HG02943 (cell line): Measurements from ENCODE around the gene CELSR3.

Experiments
- ATAC-seq: cut with Tn5 transposase; IDR thresholded peaks from one replicate; pipeline ENCODE4 v1.9.1; 2021; ENCODE audit warnings: mild to moderate bottlenecking, low read depth, moderate library complexity; ENCODE audit not compliant: unreplicated experiment

Gene CELSR3, protein sequence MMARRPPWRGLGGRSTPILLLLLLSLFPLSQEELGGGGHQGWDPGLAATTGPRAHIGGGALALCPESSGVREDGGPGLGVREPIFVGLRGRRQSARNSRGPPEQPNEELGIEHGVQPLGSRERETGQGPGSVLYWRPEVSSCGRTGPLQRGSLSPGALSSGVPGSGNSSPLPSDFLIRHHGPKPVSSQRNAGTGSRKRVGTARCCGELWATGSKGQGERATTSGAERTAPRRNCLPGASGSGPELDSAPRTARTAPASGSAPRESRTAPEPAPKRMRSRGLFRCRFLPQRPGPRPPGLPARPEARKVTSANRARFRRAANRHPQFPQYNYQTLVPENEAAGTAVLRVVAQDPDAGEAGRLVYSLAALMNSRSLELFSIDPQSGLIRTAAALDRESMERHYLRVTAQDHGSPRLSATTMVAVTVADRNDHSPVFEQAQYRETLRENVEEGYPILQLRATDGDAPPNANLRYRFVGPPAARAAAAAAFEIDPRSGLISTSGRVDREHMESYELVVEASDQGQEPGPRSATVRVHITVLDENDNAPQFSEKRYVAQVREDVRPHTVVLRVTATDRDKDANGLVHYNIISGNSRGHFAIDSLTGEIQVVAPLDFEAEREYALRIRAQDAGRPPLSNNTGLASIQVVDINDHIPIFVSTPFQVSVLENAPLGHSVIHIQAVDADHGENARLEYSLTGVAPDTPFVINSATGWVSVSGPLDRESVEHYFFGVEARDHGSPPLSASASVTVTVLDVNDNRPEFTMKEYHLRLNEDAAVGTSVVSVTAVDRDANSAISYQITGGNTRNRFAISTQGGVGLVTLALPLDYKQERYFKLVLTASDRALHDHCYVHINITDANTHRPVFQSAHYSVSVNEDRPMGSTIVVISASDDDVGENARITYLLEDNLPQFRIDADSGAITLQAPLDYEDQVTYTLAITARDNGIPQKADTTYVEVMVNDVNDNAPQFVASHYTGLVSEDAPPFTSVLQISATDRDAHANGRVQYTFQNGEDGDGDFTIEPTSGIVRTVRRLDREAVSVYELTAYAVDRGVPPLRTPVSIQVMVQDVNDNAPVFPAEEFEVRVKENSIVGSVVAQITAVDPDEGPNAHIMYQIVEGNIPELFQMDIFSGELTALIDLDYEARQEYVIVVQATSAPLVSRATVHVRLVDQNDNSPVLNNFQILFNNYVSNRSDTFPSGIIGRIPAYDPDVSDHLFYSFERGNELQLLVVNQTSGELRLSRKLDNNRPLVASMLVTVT (N-terminal part only)

DNA sequence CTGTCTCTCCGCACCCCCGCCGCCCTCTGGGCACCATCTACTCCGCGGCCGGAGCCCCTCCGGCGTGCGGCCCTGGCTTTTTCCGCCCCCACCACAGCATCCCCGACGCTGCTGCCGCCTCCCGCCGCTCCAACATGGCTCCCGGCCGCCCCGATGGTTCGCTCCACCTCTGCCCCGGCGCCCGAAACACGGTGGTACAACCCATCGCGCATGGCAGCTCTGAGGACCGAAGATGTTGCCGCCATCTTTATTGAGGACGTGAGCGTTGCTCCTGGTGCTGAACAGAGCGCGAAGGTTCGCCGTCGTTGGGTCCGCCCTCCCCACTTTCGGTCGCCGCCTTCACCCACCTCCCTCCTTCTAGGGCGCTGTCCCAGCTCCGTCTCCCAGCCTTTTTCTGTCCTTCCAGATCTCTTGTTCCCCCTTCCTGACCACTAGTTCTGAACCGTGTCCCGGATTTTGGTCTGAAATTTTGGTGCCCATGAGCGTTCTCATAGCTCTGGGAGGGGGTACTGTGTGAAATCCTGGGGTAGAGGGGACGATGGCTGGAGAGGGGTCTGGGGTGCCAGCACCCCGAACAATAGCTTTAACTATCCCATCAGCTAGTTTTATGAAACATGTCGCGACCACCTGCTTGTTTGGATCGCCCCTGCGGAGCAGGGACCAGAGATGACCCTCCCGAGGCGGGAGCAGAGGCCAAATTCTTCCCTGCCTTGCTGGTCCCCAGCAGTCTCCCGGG, at the start of gene CELSR3:
TSS of gene CELSR3 (minus strand) at position 134 of the 736 bp plus-strand sequence. CDS start 252 bp downstream, outside the sequence.
- no peak for ATAC-seq

DNA sequence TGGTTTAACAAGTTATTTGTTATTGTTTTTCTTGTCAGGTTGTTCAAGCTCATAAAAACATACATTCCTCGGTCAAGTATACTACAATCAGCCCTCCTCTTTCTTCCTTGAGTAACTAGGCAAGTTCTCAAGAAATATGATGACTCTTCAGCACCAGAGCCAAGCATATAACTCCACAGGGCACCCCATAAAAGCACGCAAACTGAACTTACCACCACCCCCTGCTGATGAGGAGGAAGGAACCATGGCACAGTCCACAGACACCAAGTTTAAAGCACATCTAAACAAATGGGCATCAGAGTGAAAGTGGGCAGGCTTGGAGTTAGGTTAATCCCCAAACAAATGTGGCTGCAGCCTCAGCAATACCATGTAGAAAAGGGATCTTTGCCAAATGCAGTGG, 49.0 kb upstream of the CELSR3 start:
- ATAC-seq: no peak

DNA sequence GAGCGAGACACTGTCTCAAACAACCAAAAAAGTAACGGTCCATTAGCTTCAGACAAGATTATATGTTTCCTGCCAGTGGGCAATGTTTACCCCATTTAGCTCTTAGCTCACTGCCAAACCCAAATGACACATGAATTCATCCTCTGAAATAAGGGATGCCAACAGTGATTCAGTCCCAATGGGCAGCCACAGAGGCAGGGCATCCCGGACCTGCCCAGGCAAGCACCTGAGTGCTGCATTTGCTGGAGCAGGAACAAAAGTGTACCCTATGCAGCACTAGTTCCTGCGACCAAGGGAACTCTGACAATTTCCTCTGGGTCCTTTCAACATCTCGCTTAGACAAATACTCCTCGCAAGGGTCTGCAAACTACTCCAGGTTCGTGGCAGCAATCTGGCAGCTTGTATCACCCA, 46.4 kb upstream of the CELSR3 start:
- no peak for ATAC-seq

DNA sequence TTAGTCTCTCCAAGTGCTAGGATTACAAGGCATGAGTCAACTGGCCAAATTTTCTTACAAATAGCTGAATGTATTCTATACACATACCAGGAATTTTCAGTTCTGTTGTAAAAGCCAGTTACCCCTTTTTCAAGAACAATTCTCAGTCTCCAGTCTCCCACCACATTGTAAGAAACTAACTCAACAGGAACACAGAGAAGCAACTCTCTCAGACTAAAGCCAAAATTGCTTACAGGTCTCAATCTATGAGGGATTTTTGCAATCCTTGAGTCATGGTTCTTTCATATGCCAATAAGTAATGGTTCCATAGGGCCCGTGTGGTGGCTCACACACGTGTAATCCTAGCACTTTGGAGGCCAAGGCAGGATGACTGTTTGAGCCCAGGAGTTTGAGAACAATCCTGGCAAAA, 45.8 kb upstream of the CELSR3 start:
- ATAC-seq: no peak

DNA sequence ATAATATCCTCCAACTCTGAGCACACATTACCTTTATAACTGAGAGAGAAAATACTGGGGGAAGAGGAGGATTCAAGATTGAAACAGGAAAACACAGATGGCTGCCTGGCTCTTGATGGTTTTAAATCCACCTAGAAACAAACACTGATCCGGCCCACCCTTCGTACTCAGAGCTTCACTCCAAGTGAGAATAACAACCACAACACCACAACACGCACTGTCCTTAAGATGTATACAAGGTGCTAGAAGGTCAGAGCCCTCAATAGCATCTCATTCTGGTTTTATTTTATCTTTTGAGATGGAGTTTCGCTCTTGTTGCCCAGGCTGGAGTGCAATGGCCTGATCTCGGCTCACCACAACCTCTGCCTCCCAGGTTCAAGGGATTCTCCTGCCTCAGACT, 44.5 kb upstream of the CELSR3 start:
- no peak for ATAC-seq

DNA sequence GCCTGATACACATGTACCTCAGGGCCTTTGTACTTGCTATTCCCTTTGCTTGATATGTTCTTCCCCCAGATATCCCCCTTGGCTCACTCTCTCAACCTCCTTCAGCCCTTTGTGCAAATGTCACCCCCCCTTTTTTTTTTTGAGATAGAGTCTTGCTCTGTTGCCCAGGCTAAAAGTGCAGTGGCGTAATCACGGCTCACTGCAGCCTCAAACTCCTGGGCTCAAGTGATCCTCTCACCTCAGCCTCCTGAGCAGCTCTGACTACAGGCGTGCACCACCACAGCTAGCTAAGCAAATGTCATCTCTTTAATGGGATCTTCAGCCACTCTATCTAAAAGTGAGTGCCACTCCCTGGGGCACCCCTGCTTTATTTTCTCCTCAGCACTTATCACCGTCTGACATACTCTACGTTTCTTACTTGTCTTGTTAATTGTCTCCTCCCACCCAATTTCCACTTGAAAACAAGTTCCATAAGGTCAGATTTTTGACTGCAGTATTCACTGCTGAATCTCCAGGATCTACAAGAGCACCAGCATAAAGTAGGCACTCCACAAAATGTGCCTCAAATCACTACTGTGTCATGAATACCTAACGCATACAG, 39.7 kb upstream of the CELSR3 start:
- ATAC-seq: no peak

DNA sequence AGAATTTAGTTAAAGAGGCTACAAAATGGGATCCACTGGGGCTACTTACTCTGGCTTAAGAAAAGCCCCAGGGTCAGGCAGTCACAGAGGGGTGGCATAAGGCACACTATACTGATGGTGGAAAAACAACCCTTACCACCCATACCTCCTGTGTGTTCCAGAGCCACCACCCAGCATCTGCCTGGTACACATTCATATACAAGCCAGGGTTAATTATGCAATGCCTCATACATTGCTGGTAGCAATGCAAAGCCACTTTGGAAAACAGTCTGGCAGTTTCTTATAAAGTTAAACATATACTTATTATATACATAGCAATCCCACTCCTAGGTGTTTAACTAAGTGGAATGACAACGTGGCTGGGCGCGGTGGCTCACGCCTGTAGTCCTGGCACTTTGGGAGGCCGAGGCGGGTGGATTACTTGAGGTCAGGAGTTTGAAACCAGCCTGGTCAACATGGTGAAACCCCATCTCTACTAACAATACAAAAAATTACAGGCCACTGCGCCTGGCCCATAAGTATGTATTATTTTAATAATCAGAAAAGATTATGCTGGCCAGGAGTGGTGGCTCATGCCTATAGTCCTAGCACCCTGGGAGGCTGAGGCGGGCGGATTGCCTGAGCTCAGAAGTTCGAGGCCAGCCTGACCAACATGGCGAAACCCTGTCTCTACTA, 38.2 kb upstream of the CELSR3 start:
- no peak for ATAC-seq

DNA sequence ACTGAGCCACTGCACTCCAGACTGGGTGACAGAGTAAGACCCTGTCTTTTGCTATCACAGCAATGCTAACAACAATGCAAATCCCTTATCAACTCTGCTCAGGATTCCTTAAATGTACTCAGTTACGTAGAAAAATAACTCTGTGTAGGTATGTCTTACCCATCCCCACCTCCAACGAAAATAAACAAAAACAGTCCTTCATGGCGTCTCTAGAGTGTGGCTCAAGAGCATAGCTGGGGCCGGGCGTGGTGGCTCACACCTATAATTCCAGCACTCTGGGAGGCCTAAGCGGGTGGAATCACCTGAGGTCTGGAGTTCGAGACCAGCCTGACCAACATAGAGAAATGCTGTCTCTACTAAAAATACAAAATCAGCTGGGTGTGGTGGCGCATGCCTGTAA, 36.2 kb upstream of the CELSR3 start:
- no peak for ATAC-seq

DNA sequence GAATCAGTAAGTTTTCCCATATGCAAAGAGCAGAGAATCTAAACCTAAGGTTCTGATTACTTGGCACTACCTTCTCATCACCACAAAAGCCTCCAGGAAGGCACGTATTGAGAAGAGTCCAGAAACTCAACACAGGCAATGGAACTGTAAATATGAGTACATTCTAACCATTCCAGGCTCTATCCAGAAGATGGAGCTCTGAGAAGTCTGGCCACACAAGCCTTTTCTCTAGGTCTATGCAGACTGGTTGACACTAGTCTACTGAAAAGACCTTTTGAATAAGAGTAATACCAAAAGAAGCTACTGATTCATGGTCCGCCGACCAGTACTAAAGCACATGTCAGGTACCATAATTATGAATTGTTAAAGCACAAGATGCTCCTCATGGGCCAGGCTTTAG, 35.3 kb upstream of the CELSR3 start:
- ATAC-seq: no peak

DNA sequence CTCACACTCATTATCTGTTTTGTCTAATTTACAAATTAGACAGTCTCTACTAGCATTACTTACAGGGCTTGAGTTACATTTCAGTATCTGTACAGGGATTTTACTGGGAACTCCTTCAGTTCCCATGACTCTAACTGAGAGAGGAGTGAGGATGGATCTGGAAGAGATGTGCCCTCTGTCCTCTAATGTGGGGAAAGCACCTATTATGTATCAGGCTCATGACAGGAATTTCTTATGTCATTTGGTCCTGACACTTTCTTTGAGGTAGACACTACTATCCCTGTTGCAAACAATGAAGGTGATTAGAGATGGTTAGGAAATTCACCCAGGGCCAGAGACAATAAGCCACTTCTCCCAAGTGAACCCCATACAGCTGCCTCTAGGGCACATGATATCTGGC, 33.9 kb upstream of the CELSR3 start:
- no peak for ATAC-seq

DNA sequence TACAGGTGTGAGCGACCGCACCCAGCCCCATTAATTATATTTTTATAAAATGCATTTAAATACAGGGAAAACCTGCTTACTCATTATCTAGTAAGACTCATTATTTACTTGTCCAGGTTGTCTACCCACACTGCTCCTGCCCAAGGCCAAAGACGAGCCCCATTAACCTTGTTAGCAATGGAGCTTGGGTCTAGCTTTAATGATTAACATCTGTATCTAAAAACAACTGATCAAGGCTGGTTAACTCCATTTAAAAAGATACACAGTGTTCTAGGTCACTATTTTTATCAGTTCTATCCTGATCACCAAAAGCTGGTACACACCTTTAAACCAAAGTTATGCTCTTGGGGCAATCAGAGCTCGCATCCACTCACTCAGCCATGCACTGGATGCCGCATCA, 33.5 kb upstream of the CELSR3 start:
- no peak for ATAC-seq

DNA sequence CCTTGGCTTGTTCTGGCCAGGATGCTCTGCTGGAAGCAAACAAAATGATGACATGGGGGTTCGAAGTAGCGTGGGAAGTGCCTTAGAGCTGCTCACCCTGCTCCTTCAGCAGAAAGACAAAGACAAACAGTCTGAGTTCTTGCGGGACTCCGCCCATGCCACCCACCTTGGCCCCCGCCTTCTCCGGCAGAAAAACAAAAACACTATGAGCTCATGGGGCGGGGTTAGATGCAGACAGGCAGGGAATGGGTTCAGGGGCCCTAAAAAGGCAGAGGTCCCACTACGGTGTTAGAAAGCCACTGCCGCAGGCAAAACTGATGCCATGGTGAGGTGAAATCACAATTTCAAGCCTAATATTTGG, 32.7 kb upstream of the CELSR3 start:
- no peak for ATAC-seq

DNA sequence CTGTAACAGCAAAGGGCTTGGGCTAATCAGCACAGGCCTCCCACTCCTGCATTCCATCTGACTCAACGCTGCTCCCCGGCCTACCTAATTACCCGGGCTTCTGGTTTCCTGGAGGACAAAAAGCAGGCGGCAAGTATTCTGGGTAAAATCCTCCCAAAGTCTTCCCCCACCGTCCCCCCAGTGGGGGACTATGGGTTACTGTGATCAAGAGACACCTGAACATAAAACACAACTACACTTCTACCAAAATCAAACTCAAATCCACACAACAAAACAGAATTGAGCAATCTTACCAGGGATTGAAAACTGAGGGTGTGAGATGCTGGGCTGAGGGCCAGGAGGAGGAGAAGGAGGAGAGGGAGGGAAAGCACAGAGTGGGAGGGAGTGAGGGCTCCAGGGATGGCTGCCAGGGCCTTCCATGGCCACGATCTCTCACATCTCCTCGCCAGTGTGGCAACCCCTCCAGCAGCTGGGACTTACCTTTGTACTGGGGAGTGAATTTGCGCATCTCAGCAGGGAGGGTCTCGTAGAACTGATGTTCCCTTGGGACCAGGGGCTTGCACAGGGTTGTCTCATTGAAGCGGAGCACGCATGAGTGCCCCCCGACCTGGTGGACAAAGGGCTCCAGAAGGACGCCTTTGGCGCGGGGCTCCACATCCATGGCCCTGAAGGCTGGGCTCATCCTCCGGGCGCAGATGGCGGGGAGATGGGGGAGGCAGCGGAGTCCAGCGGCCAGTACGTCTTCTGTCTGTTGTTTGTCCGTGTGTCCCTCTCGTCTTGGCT, 32.1 kb upstream of the CELSR3 start:
- no peak for ATAC-seq

DNA sequence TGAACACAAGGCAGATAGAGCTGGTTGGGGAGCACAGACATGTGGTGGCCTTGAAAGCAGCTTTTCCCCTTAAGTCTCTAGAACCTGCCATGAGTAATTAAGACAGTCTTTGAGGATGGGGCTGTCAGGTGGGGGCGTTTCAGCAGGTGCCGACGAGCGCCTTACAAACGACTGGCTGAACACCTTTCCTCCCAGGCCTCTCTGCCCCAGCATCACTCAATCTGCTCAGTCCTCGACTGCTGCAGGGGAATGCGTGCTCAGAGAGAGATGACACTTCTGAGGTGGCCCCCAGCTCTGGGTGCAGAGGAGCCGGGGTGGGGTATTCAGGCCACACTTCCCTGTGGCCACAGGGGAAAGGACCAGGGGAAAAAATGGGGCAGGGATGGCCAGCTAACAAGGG, 31.1 kb upstream of the CELSR3 start:
- ATAC-seq: no peak

DNA sequence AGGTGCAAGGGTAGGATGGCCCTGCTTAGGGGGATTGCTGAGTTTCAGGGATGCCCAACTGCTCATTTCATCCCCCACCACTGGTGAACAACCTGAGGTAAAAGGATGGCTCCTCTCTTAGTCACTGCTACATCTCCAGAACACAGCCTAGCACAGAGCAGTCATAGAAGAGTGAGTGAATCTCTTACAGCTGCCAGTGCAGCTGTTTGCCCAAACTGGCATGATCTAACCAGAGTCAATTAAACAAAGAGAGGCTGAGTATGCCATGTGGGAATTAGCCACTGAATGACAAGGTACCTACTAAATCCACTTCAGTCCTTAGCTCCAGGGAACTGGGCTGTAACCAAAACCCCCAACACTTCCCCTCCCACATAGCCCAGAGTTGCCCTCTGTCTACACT, 29.9 kb upstream of the CELSR3 start:
- ATAC-seq: no peak

DNA sequence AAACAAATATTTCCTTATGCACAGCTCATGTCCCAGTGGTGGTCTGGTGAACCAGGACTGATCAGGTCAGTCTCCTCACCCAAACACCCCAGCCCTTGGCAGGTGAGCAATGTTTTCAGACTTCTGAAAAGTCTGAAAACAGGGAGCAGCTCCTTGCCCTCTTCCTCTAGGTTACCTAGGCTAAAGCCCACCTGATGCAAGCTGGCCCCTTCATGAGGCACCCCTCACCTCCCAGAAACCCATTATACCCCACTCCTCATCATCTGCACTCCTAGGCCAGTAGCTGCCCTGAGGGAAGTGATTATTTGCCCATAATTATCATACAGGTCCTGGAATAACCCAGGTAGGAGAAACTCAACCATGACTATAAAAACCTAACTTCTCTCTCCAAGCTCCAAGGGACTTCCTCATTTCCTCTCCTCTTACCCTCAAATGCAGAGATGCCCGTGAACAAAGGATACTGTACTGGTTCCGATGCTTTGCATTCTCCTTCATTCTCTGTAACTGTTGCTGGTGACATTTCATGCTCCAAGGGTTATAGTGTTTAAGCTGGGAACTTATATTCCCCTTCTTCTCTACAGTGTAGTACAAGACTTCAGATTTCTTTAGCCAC, 28.3 kb upstream of the CELSR3 start:
- ATAC-seq: no peak

DNA sequence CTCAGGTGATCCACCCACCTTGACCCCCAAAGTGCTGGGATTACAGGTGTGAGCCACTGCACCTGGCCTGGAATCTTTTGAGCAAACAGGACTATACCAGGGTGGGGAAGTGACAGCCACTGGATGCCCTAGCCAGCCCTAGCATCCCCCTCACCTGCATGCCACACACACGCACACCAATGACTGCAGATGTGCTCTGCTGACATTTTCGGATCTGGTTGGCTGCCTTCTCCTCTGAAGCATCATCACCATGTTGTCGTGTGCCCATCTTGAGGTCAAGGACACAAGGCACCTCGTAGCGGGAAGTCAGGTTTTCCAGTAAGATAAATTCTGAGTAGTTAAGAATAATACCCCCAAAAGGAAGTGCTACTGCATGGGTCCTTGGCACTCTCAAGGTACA, 26.7 kb upstream of the CELSR3 start:
- no peak for ATAC-seq

DNA sequence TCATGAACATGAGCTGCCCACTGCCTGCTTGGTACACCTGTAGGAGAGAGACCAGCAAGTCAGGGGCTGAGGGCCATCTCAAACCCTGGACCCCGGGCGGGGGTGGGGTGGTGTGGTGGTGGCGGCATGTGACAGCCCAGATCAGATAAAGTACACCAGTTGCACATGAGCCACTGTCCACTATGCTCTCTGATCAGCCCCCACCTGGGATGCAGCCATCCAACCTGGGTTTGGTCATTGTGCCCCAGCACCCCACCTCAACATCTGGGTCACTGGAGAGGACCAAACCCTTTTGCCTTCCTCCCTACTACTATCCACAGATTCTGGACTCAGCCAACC, 26.0 kb upstream of the CELSR3 start:
- ATAC-seq: no peak
